Measurements from ENCODE around the gene KIF22. TPM values are rescaled to one million over a fixed set of nuclear protein-coding genes. Genes with fewer than 3 reads are reported as not detected.
"Not testable (repeated sequence)": the region's sequence is repeated elsewhere in the genome, so short reads cannot be mapped to it uniquely, and the experiment has no call there.

KIF22 gene
- polyA plus RNA-seq, 4 donors = 65.2 to 77.7 (median 67.6) TPM

GRCh38 chr16:29765167-29766032 is 25.2 kb upstream of the KIF22 start:
- DNase-seq (ENCODE audit: low read depth in 4 of 4, low spot score in 3 of 4) = no peak

GRCh38 chr16:29766571-29766970 is 24.0 kb upstream of the KIF22 start:
- DNase-seq (ENCODE audit: low read depth in 4 of 4, low spot score in 3 of 4) = no peak

- DNase-seq (ENCODE audit: low read depth in 4 of 4, low spot score in 3 of 4) = no peak
These were observed 23.5 kb upstream of the KIF22 start for GRCh38 chr16:29767062-29767461.

- DNase-seq (ENCODE audit: low read depth in 4 of 4, low spot score in 3 of 4) = no peak
These were observed 21.0 kb upstream of the KIF22 start for GRCh38 chr16:29769507-29769906.

- DNase-seq (ENCODE audit: low read depth in 4 of 4, low spot score in 3 of 4) = no peak
These were observed 20.2 kb upstream of the KIF22 start for GRCh38 chr16:29770250-29770929.

GRCh38 chr16:29772330-29772729 is 18.2 kb upstream of the KIF22 start:
- not testable (repeated sequence) for DNase-seq (ENCODE audit: low read depth in 4 of 4, low spot score in 3 of 4)

GRCh38 chr16:29774730-29775129 is 15.8 kb upstream of the KIF22 start:
- no peak for DNase-seq (ENCODE audit: low read depth in 4 of 4, low spot score in 3 of 4)

GRCh38 chr16:29775742-29776408 is 14.7 kb upstream of the KIF22 start:
- no peak for DNase-seq (ENCODE audit: low read depth in 4 of 4, low spot score in 3 of 4)

GRCh38 chr16:29777576-29778350 is 12.8 kb upstream of the KIF22 start, which contains the start of gene ZG16:
TSS of gene ZG16 (plus strand) at chr16:29778256. CDS start at chr16:29779267, 1,011 bp downstream.
- DNase-seq (ENCODE audit: low read depth in 4 of 4, low spot score in 3 of 4) = no peak

- no peak for DNase-seq (ENCODE audit: low read depth in 4 of 4, low spot score in 3 of 4)
These were observed 11.1 kb upstream of the KIF22 start for GRCh38 chr16:29779474-29779873.

- DNase-seq (ENCODE audit: low read depth in 4 of 4, low spot score in 3 of 4) = not testable (repeated sequence)
These were observed 7.2 kb upstream of the KIF22 start for GRCh38 chr16:29783094-29783953.

GRCh38 chr16:29784157-29784556 is 6.4 kb upstream of the KIF22 start:
- DNase-seq (ENCODE audit: low read depth in 4 of 4, low spot score in 3 of 4) = no peak

GRCh38 chr16:29784901-29785500 is 5.5 kb upstream of the KIF22 start:
- DNase-seq (ENCODE audit: low read depth in 4 of 4, low spot score in 3 of 4) = peak in 1 of 4 donors; percentile 44

- DNase-seq (ENCODE audit: low read depth in 4 of 4, low spot score in 3 of 4) = not testable (repeated sequence)
These were observed 3.4 kb upstream of the KIF22 start for GRCh38 chr16:29787155-29787554.

- DNase-seq (ENCODE audit: low read depth in 4 of 4, low spot score in 3 of 4) = no peak
These were observed 772 bp upstream of the KIF22 start for GRCh38 chr16:29789775-29790182.

GRCh38 chr16:29790949-29791844 is 646 bp downstream of the KIF22 start:
- no peak for DNase-seq (ENCODE audit: low read depth in 4 of 4, low spot score in 3 of 4)

- no peak for DNase-seq (ENCODE audit: low read depth in 4 of 4, low spot score in 3 of 4)
These were observed 1.6 kb downstream of the KIF22 start for GRCh38 chr16:29791845-29792807.
